Activated CD4-positive, alpha-beta T cell treated with anti-CD3 and anti-CD28 coated beads, Interleukin-2, amount 10 ng/mL, durations not matched to agents 24 days and 14 days (primary cell): ENCODE data around the gene CTNNA3. TPM values are rescaled to one million over a fixed set of nuclear protein-coding genes. Genes with fewer than 3 reads are reported as not detected.
"Not testable (repeated sequence)": the region's sequence is repeated elsewhere in the genome, so short reads cannot be mapped to it uniquely, and the experiment has no call there.

ENCODE experiments used
- DNase-seq: peaks from one replicate; pipeline ENCODE4 v3.0.0; 2022
- H3K27ac Mint-ChIP-seq: one replicate; pipeline ENCODE4 v1.8.0; 2022; ENCODE audit warnings: mild to moderate bottlenecking, mixed read lengths
- H3K27me3 Mint-ChIP-seq: one replicate; pipeline ENCODE4 v1.8.0; 2022; ENCODE audit warnings: mixed read lengths
- H3K36me3 Mint-ChIP-seq: one replicate; pipeline ENCODE4 v1.8.0; 2022; ENCODE audit warnings: low read depth, mild to moderate bottlenecking, mixed read lengths
- H3K4me1 Mint-ChIP-seq: one replicate; pipeline ENCODE4 v1.8.0; 2021; ENCODE audit warnings: mixed read lengths
- H3K4me3 Mint-ChIP-seq: one replicate; pipeline ENCODE4 v1.8.0; 2022; ENCODE audit warnings: mild to moderate bottlenecking, moderate library complexity, mixed read lengths
- H3K9me3 Mint-ChIP-seq: one replicate; pipeline ENCODE4 v1.8.0; 2021; ENCODE audit warnings: mixed read lengths
- intact Hi-C: fragments of 100-400 bp; cut with micrococcal nuclease; formaldehyde crosslinking; loops from one replicate; pipeline ENCODE4 v1.15.1; 2023
- total RNA-seq: library from RNA; stranded (reverse); gene quantifications from 2 replicates; pipeline ENCODE4 v1.2.3, GENCODE V29; 2022

The CTNNA3 gene
- not detected in 2 replicates for total RNA-seq

- no peak for DNase-seq
- peaks cover 2% of the 10 kb centered on the region for H3K4me1 Mint-ChIP-seq
- H3K36me3 Mint-ChIP-seq: no peaks in the 10 kb centered on the region
- H3K4me3 Mint-ChIP-seq: no peak within 1 kb of the TSS
- H3K27ac Mint-ChIP-seq: no peak within 1 kb of the TSS
- peaks cover 3% of the 10 kb centered on the region for H3K9me3 Mint-ChIP-seq
- intact Hi-C loops: loop anchor here (5.0 to 10.0 kb wide), 2 partner anchors 66 to 459 kb away; no protein-coding TSS in a partner anchor
- peaks cover 32% of the 10 kb centered on the region for H3K27me3 Mint-ChIP-seq
These were observed at the start of gene CTNNA3 for GRCh38 chr10:67696029-67696428. Gene CTNNA3 (minus strand): TSS chr10:67696195.

- Mint-ChIP-seq H3K9me3 (peaks cover 3% of the 10 kb centered on the region), H3K27ac (no peak overlapping the region), H3K4me3 (no peak overlapping the region), H3K4me1 (peaks cover 2% of the 10 kb centered on the region), H3K36me3 (no peaks in the 10 kb centered on the region), H3K27me3 (no peaks in the 10 kb centered on the region)
- no peak for DNase-seq
- intact Hi-C loops: no loop called here
These were observed 39.4 kb upstream of the CTNNA3 start for GRCh38 chr10:67735430-67735829.

GRCh38 chr10:67733511-67733910 lies 37.5 kb upstream of the CTNNA3 start:
- no peaks in the 10 kb centered on the region for H3K27me3 Mint-ChIP-seq
- H3K36me3 Mint-ChIP-seq: no peaks in the 10 kb centered on the region
- no peak overlapping the region for H3K4me3 Mint-ChIP-seq
- no peak for DNase-seq
- intact Hi-C loops: no loop called here
- H3K9me3 Mint-ChIP-seq: no peaks in the 10 kb centered on the region
- no peak overlapping the region for H3K27ac Mint-ChIP-seq
- H3K4me1 Mint-ChIP-seq: peaks cover 2% of the 10 kb centered on the region

- no peak overlapping the region for H3K4me3 Mint-ChIP-seq
- no peaks in the 10 kb centered on the region for H3K4me1 Mint-ChIP-seq
- no peak overlapping the region for H3K27ac Mint-ChIP-seq
- no peak for DNase-seq
- intact Hi-C loops: no loop called here
- H3K9me3 Mint-ChIP-seq: no peaks in the 10 kb centered on the region
- no peaks in the 10 kb centered on the region for H3K36me3 Mint-ChIP-seq
- H3K27me3 Mint-ChIP-seq: no peaks in the 10 kb centered on the region
These were observed 29.6 kb upstream of the CTNNA3 start for GRCh38 chr10:67725567-67725966.

- Mint-ChIP-seq H3K27me3 (no peaks in the 10 kb centered on the region), H3K4me3 (no peak overlapping the region), H3K27ac (no peak overlapping the region), H3K36me3 (no peaks in the 10 kb centered on the region), H3K4me1 (no peaks in the 10 kb centered on the region), H3K9me3 (no peaks in the 10 kb centered on the region)
- DNase-seq: no peak
- intact Hi-C loops: no loop called here
These were observed 27.6 kb upstream of the CTNNA3 start for GRCh38 chr10:67723601-67724000.

GRCh38 chr10:67722113-67722512 lies 26.1 kb upstream of the CTNNA3 start:
- H3K4me1 Mint-ChIP-seq: no peaks in the 10 kb centered on the region
- DNase-seq: no peak
- no peak overlapping the region for H3K27ac Mint-ChIP-seq

GRCh38 chr10:67716455-67716854 lies 20.5 kb upstream of the CTNNA3 start:
- intact Hi-C loops, H3K4me3 Mint-ChIP-seq, H3K27ac Mint-ChIP-seq, H3K4me1 Mint-ChIP-seq, H3K27me3 Mint-ChIP-seq, DNase-seq, H3K9me3 Mint-ChIP-seq, H3K36me3 Mint-ChIP-seq: not testable (repeated sequence)

More at GRCh38 chr10:67722113-67722512, 26.1 kb upstream of the CTNNA3 start:
- intact Hi-C loops: no loop called here
- H3K27me3 Mint-ChIP-seq: no peaks in the 10 kb centered on the region
- H3K9me3 Mint-ChIP-seq: no peaks in the 10 kb centered on the region
- no peaks in the 10 kb centered on the region for H3K36me3 Mint-ChIP-seq
- H3K4me3 Mint-ChIP-seq: no peak overlapping the region

GRCh38 chr10:67705921-67706320 lies 9.9 kb upstream of the CTNNA3 start:
- H3K9me3 Mint-ChIP-seq: peaks cover 5% of the 10 kb centered on the region
- H3K27me3 Mint-ChIP-seq: peaks cover 20% of the 10 kb centered on the region
- DNase-seq: no peak
- H3K36me3 Mint-ChIP-seq: no peaks in the 10 kb centered on the region
- no peak overlapping the region for H3K27ac Mint-ChIP-seq
- no peak overlapping the region for H3K4me3 Mint-ChIP-seq
- no peaks in the 10 kb centered on the region for H3K4me1 Mint-ChIP-seq
- intact Hi-C loops: no loop called here

- not testable (repeated sequence) for H3K36me3 Mint-ChIP-seq, H3K27ac Mint-ChIP-seq, H3K9me3 Mint-ChIP-seq, H3K4me3 Mint-ChIP-seq, H3K4me1 Mint-ChIP-seq, DNase-seq
- intact Hi-C loops: loop anchor here (5.0 to 10.0 kb wide), 2 partner anchors 63 to 455 kb away; no protein-coding TSS in a partner anchor
- H3K27me3 Mint-ChIP-seq: peaks cover 34% of the 10 kb centered on the region
These were observed 3.7 kb upstream of the CTNNA3 start for GRCh38 chr10:67699613-67700270.

- Mint-ChIP-seq H3K9me3 (peaks cover 3% of the 10 kb centered on the region), H3K27me3 (peaks cover 37% of the 10 kb centered on the region), H3K4me1 (peaks cover 2% of the 10 kb centered on the region), H3K4me3 (no peak overlapping the region), H3K27ac (no peak overlapping the region), H3K36me3 (no peaks in the 10 kb centered on the region)
- intact Hi-C loops: loop anchor here (5.0 to 10.0 kb wide), 2 partner anchors 64 to 457 kb away; no protein-coding TSS in a partner anchor
- no peak for DNase-seq
These were observed 2.2 kb upstream of the CTNNA3 start for GRCh38 chr10:67698164-67698563.

- peaks cover 2% of the 10 kb centered on the region for H3K4me1 Mint-ChIP-seq
- intact Hi-C loops: loop anchor here (1.0 to 10.0 kb wide), 3 partner anchors 65 to 457 kb away; no protein-coding TSS in a partner anchor
- DNase-seq: peak; percentile 80
- peaks cover 3% of the 10 kb centered on the region for H3K9me3 Mint-ChIP-seq
- H3K27me3 Mint-ChIP-seq: peaks cover 39% of the 10 kb centered on the region
- no peaks in the 10 kb centered on the region for H3K36me3 Mint-ChIP-seq
- no peak overlapping the region for H3K27ac Mint-ChIP-seq
- H3K4me3 Mint-ChIP-seq: no peak overlapping the region
These were observed 1.7 kb upstream of the CTNNA3 start for GRCh38 chr10:67697724-67698131.

GRCh38 chr10:67696679-67697078 lies 684 bp upstream of the CTNNA3 start:
- Mint-ChIP-seq H3K27ac (no peak overlapping the region), H3K27me3 (peaks cover 34% of the 10 kb centered on the region), H3K9me3 (peaks cover 3% of the 10 kb centered on the region), H3K4me1 (peaks cover 2% of the 10 kb centered on the region), H3K4me3 (no peak overlapping the region), H3K36me3 (no peaks in the 10 kb centered on the region)
- no peak for DNase-seq
- intact Hi-C loops: loop anchor here (1.0 to 10.0 kb wide), 3 partner anchors 66 to 458 kb away; no protein-coding TSS in a partner anchor

- Mint-ChIP-seq H3K4me3 (no peak overlapping the region), H3K36me3 (no peaks in the 10 kb centered on the region), H3K9me3 (no peaks in the 10 kb centered on the region), H3K27me3 (peaks cover 29% of the 10 kb centered on the region), H3K27ac (no peak overlapping the region), H3K4me1 (peaks cover 2% of the 10 kb centered on the region)
- intact Hi-C loops: loop anchor here (5.0 to 10.0 kb wide), 2 partner anchors 67 to 459 kb away; no protein-coding TSS in a partner anchor
- DNase-seq: no peak
These were observed 440 bp downstream of the CTNNA3 start for GRCh38 chr10:67695555-67695954.

- peaks cover 29% of the 10 kb centered on the region for H3K27me3 Mint-ChIP-seq
- H3K27ac Mint-ChIP-seq, H3K36me3 Mint-ChIP-seq, DNase-seq, H3K4me3 Mint-ChIP-seq, H3K4me1 Mint-ChIP-seq, H3K9me3 Mint-ChIP-seq: not testable (repeated sequence)
- intact Hi-C loops: loop anchor here (10.0 kb wide), 1 partner anchor 463 kb away; no protein-coding TSS in a partner anchor
These were observed 4.1 kb downstream of the CTNNA3 start for GRCh38 chr10:67691861-67692260.
